K562 (cell line): ENCODE results near the gene SCN1A. TPM values are rescaled to one million over a fixed set of nuclear protein-coding genes. Genes with fewer than 3 reads are reported as not detected.
A peak's percentile ranks its signal among the peaks of the same experiment; 100 is the strongest.

Experiments
- ATAC-seq: fragments of 200-7000 bp; cut with Tn5 transposase; 3 replicates; pipeline ENCODE4 v1.9.1; 2020; ENCODE audit warnings: moderate library complexity
- BruUV-seq: library from RNA; stranded (reverse); fragments of 400-500 nt; replicated peaks from 2 replicates; lab custom pipeline; 2021; lab: Mats Ljungman, UMichigan
- CTCF ChIA-PET: fragments of 300-600 bp; formaldehyde crosslinking; extraction: SDS; loops from one replicate; lab custom pipeline; 2021; ENCODE audit warnings: low intra/inter-chr PET ratio; lab: Yijun Ruan, JAX
- POLR2A ChIA-PET: fragments of 300-600, 350-650 bp; sonication (Branson Sonifier 250); formaldehyde crosslinking; extraction: SDS; loops from one replicate; lab custom pipeline; 2021; ENCODE audit warnings: antibody characterized with exemption, inconsistent platforms; lab: Yijun Ruan, JAX
- DNase-seq, 4 experiments: peaks; one replicate each; pipeline versions ENCODE4 v3.0.0 to v3.0.0-alpha.2; 2011 to 2018; ENCODE audit warnings: low spot score in 3 of 4, mixed read lengths in 3 of 4; ENCODE audit errors: extremely low read depth in 1 of 4
- FAIRE-seq: peaks from 2 replicates; lab custom pipeline; 2011; peaks lifted over from hg19 to GRCh38; lab: Jason Lieb, UNC
- H2AFZ ChIP-seq: 2 replicates; pipeline ENCODE4 v1.6.0; 2011; ENCODE audit warnings: low read depth, low read length, control low read depth, inconsistent platforms
- H3K27ac ChIP-seq: fragments of 200-600 bp; 3 replicates; pipeline ENCODE4 v1.8.0; 2011; ENCODE audit warnings: low read depth, mild to moderate bottlenecking, control low read depth, inconsistent platforms, low read length, moderate library complexity, mixed read lengths; ENCODE audit errors: extremely low read depth
- H3K27me3 ChIP-seq, 2 experiments: fragments of 300-600 bp in 1 of 2; 2 replicates in 1 of 2; 3 replicates in 1 of 2; pipeline versions ENCODE4 v1.6.0 to v1.8.0; 2011; ENCODE audit warnings: inconsistent platforms in 2 of 2, low read length in 2 of 2, mild to moderate bottlenecking in 1 of 2, mixed read lengths in 1 of 2, moderate library complexity in 1 of 2; ENCODE audit not compliant: control insufficient read depth in 2 of 2, insufficient read depth in 2 of 2
- H3K36me3 ChIP-seq: fragments of 300-600 bp; 3 replicates; pipeline ENCODE4 v1.8.0; 2011; ENCODE audit warnings: mild to moderate bottlenecking, low read length, inconsistent platforms; ENCODE audit not compliant: control insufficient read depth, insufficient read depth
- H3K4me1 ChIP-seq, 2 experiments: fragments of 200-600 bp in 1 of 2; replicated peaks in 1 of 2; 2 replicates in 1 of 2; 3 replicates in 1 of 2; pipeline versions ENCODE4 v1.5.1 to v1.8.0; 2011; ENCODE audit warnings: inconsistent platforms in 2 of 2, low read length in 2 of 2, mild to moderate bottlenecking in 1 of 2, mixed read lengths in 1 of 2, moderate library complexity in 1 of 2; ENCODE audit not compliant: control insufficient read depth in 2 of 2, insufficient read depth in 2 of 2
- H3K4me2 ChIP-seq: 2 replicates; pipeline ENCODE4 v1.6.1; 2011; ENCODE audit warnings: low read length, control low read depth, inconsistent platforms, mixed read lengths; ENCODE audit not compliant: insufficient read depth
- H3K4me3 ChIP-seq: fragments of 200-600 bp; sonication (generic), shearing (Covaris generic); 2 replicates; pipeline ENCODE4 v1.5.1; 2016; ENCODE audit warnings: control low read depth, inconsistent platforms
- H3K79me2 ChIP-seq: fragments of 200-600 bp; 3 replicates; pipeline ENCODE4 v1.8.0; 2011; ENCODE audit warnings: low read length, inconsistent platforms; ENCODE audit not compliant: control insufficient read depth, insufficient read depth
- H3K9ac ChIP-seq, 2 experiments: 2 replicates each; pipeline versions ENCODE4 v1.6.0 to v1.6.1; 2011; ENCODE audit warnings: low read depth in 2 of 2, low read length in 2 of 2, control low read depth in 1 of 2, inconsistent platforms in 1 of 2, mild to moderate bottlenecking in 1 of 2, mixed read lengths in 1 of 2; ENCODE audit not compliant: insufficient read depth in 1 of 2
- H3K9me1 ChIP-seq: one replicate; pipeline ENCODE4 v1.6.0; 2011; ENCODE audit warnings: inconsistent platforms, mild to moderate bottlenecking, low read length, moderate library complexity; ENCODE audit not compliant: control insufficient read depth, insufficient read depth
- H3K9me3 ChIP-seq: replicated peaks from 2 replicates; pipeline ENCODE4 v1.5.1; 2011; ENCODE audit warnings: low read depth, low read length, inconsistent platforms; ENCODE audit not compliant: control insufficient read depth, insufficient read depth
- H4K20me1 ChIP-seq: replicated peaks from 2 replicates; pipeline ENCODE4 v1.6.1; 2011; ENCODE audit warnings: low read length, inconsistent platforms, mixed read lengths; ENCODE audit not compliant: control insufficient read depth, insufficient read depth
- ATF6 ChIP-seq: sonication (generic); formaldehyde crosslinking; IDR thresholded peaks from 2 replicates; pipeline ENCODE4 v1.4.0; 2020; ENCODE audit warnings: mild to moderate bottlenecking, missing genetic modification reagents
- EP300 ChIP-seq: IDR thresholded peaks from 2 replicates; pipeline ENCODE4 v1.6.1; 2012; ENCODE audit warnings: low read length, improper control_type of control experiment
- FUS ChIP-seq: fragments of 200-400 bp; formaldehyde crosslinking; optimal IDR thresholded peaks from 2 replicates; pipeline ENCODE3; 2017; ENCODE audit warnings: low read depth, low read length
- NR0B1 ChIP-seq: fragments of 450-650 bp; IDR thresholded peaks from one replicate; pipeline ENCODE4 v1.6.1; 2018; ENCODE audit warnings: mild to moderate bottlenecking, moderate library complexity; ENCODE audit not compliant: partially characterized antibody
- PRDM10 ChIP-seq: fragments of 450-650 bp; IDR thresholded peaks from 2 replicates; pipeline ENCODE4 v1.6.1; 2018; ENCODE audit not compliant: partially characterized antibody
- SP1 ChIP-seq: sonication (generic); formaldehyde crosslinking; IDR thresholded peaks from 2 replicates; pipeline ENCODE4 v1.8.1; 2022; ENCODE audit warnings: mild to moderate bottlenecking, missing genetic modification reagents
- ZEB2 ChIP-seq: fragments of 450-650 bp; IDR thresholded peaks from 2 replicates; pipeline ENCODE4 v1.6.1; 2016
- ZNF398 ChIP-seq: fragments of 250-450 bp; sonication (Bioruptor Pico); IDR thresholded peaks from 2 replicates; pipeline ENCODE4 v1.8.0; 2021; ENCODE audit warnings: moderate library complexity, mild to moderate bottlenecking, inconsistent platforms
- ZNF695 ChIP-seq: fragments of 450-650 bp; formaldehyde crosslinking; IDR thresholded peaks from 2 replicates; pipeline ENCODE4 v1.4.0; 2020; ENCODE audit warnings: mild to moderate bottlenecking, moderate library complexity
- ZNF76 ChIP-seq: fragments of 250-450 bp; sonication (Bioruptor Pico); IDR thresholded peaks from 2 replicates; pipeline ENCODE4 v1.4.0; 2020; ENCODE audit warnings: mild to moderate bottlenecking, moderate library complexity, borderline replicate concordance
- WGBS: fragments of 100-300 bp; shearing (Covaris generic); methylation state at CpG from one replicate; pipeline ENCODE4 v1.1.6; 2016; ENCODE audit warnings: low coverage, mixed read lengths; ENCODE audit not compliant: insufficient coverage; ENCODE audit errors: missing lambda C conversion rate; 5-methylcytosine and 5-hydroxymethylcytosine counted together
- in situ Hi-C: fragments of 300-500 bp; cut with MboI; formaldehyde crosslinking; loops from 4 replicates; pipeline ENCODE4 v1.15.0; 2018; ENCODE audit warnings: inconsistent platforms, mixed read lengths
- intact Hi-C: fragments of 100-400 bp; cut with micrococcal nuclease; formaldehyde crosslinking; loops from 2 replicates; pipeline ENCODE4 v1.14.2; 2022
- polyA plus RNA-seq, 8 experiments: library from polyadenylated mRNA; depleted of rRNA in 4 of 8; stranded (reverse) in 5 of 8; unstranded in 3 of 8; fragments of >200 nt; fragmentation: Nextera tagmentation in 2 of 8; fragmentation: Illumina TruSeq in 1 of 8; extraction: Ambion mirVana in 2 of 8; extraction: Trizol in 1 of 8; gene quantifications; 2 replicates each; pipeline versions ENCODE4 v1.2.1 to v1.2.3, GENCODE V29; 2011 to 2014; ENCODE audit warnings: inconsistent platforms in 1 of 8, missing spikeins in 1 of 8
- total RNA-seq, 7 experiments: library from RNA; depleted of rRNA in 6 of 7; stranded (reverse); fragments of >200 nt in 6 of 7; fragmentation: Illumina TruSeq in 2 of 7; extraction: Trizol in 2 of 7; gene quantifications; 2 replicates each; pipeline versions ENCODE4 v1.2.1 to v1.2.3, GENCODE V29; 2011 to 2021; ENCODE audit warnings: low replicate concordance in 1 of 7

SCN1A gene
- total and polyA plus RNA-seq, 9 of the 15 experiments (the other 6 are each of a cell fraction or from before 2014, with no cell fraction given), result not detected

- peak; percentile 93 for FAIRE-seq
- intact Hi-C loops, result loop anchor here (5.0 to 10.0 kb wide), 3 partner anchors 153 to 471 kb away; partner anchors contain the start of gene SCN1A
- H3K36me3 ChIP-seq, result peaks cover 12% of the 10 kb centered on the region; the same call in 2 of the 3 replicates
- no peak for TF ChIP-seq ZNF695 (CRISPR knock-in tag)
- TF ChIP-seq ATF6 (CRISPR knock-in tag), result peak; percentile 85; the same call in 1 of the 2 replicates
- TF ChIP-seq FUS, result no peak
- peak; percentile 79 for TF ChIP-seq SP1 (CRISPR knock-in tag)
- peak; percentile 82 for TF ChIP-seq PRDM10
- TF ChIP-seq ZNF76 (CRISPR knock-in tag), result no peak
- TF ChIP-seq EP300, result no peak
- TF ChIP-seq ZNF398 (CRISPR knock-in tag), result no peak
- TF ChIP-seq NR0B1, result no peak
- TF ChIP-seq ZEB2, result no peak
These were observed 173.9 kb downstream of the SCN1A start, which contains the start of gene TTC21B for GRCh38 chr2:165953655-165954606. TSS of gene TTC21B (minus strand) at chr2:165953776. CDS start at chr2:165953705, 71 bp downstream.

More at GRCh38 chr2:165953655-165954606, 173.9 kb downstream of the SCN1A start, which contains the start of gene TTC21B:
- Histone ChIP-seq H2AFZ (peak within 1 kb of the TSS; percentile 90), H3K9ac (peak within 1 kb of the TSS; percentile 81 to 96), H4K20me1 (no peaks in the 10 kb centered on the region), H3K27ac (peak within 1 kb of the TSS; percentile 83), H3K27me3 (no peaks in the 10 kb centered on the region), H3K4me1 (peaks cover 0 to 17% of the 10 kb centered on the region in 2 experiments; a peak in 3 of 5 replicates), H3K4me2 (peak within 1 kb of the TSS; percentile 82), H3K4me3 (peak within 1 kb of the TSS; percentile 82), H3K9me1 (no peaks in the 10 kb centered on the region), H3K9me3 (no peaks in the 10 kb centered on the region), H3K79me2 (peaks cover 41% of the 10 kb centered on the region)
- WGBS, result 1% methylated on average over 43 of the region's 55 CpGs
- CTCF ChIA-PET, result interaction anchor here (0.7 to 1.7 kb wide), 3 partner anchors 153 to 488 kb away, joined by 3 to 16 read pairs (median 3); partner anchors contain the start of gene SCN1A
- BruUV-seq, result no TSS peak
- DNase-seq, result peak; percentile 96 to 97 (median 96)
- ATAC-seq, result peak; percentile 98
- POLR2A ChIA-PET, result interaction anchor here (0.6 to 3.1 kb wide), 6 partner anchors 9 to 464 kb away, joined by 3 to 20 read pairs (median 4); no protein-coding TSS in a partner anchor
- in situ Hi-C loops, result no loop called here
